Stimulated activated CD4-positive, alpha-beta T cell treated with anti-CD3 and anti-CD28 coated beads, TNF-alpha, amount 100 ng/mL, for 4 hours (primary cell): ENCODE data around the gene CRABP2.
A peak's percentile ranks its signal among the peaks of the same experiment; 100 is the strongest.

Source experiments
- DNase-seq, 3 experiments: peaks; one replicate each; pipeline ENCODE4 v3.0.0-alpha.2; 2020; ENCODE audit warnings: low read depth in 3 of 3

Gene CRABP2

DNA sequence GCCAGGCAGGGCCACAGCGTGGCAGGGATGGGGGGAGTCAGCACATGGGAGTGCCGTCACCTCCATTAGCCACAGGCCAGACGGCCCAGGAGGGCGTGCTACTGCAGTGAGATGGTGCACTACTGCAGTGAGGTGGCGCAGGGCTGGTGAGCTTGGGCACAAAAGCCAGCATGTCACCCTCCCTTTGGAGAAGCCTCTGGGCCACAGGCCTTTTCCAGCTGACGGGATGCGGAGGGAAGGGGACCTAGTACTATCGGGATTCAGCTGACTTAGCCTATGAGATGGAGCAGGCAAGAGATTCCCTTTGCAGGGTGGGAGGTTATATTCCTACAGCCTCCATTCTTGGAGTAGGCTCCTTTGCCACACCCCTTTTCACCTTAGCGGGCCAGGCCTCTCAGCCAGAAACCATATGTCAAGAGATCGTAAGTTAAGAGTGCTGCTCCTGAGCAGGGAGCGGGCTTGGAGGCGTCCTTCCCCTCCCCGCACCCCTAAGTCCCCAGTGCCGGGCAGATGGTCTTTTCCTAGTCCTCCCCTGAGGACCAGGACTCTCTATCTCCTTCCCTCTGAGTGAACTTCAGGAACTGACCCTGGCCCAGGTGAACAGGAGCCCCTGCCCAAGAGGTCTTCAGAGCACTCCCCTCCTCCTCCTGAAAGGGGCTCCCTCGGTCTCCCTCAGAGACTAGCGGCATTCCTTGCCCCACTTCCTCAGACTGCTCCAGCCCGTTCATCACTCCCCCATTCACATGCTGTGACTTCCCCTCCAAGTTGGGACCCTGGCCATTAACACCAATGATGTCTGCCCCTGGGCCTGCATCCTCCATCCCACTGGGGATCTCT lies 36.4 kb downstream of the CRABP2 start:
- no peak for DNase-seq

DNA sequence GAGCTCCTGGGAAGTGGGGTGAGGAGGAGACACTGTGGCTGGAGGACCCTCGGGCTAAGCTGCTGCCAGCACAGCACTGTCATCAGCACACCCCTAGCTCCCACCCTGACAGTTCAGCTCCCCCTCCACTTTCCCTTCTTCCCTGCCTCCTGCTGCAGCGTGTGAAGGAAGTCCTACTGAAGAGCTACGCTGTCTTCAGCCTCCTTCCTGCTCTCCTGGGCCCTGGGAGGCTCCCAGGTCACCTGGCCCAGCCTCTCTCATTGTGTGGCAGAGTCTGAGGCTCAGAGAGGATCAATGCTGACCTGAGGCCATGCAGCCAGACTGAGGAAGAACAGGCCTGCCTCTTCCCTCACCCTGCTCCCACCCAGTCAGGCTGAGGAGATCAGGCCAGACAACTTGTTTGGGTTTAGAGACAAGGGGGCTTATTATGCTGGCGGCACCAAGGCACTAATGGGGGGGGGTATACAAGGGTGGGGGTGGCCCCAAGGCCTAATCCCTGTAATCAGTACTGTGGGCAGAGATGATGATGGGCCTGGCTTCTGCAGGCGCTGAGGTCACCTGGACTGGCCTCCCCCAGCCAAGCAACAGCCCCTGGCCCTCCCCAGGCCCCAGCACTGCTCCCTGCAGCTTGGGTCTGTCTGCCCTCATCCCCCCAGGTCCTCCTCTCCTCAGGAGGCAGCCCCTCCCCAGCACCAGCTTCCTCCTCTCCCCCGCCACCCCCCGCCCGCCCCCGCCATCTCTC lies 37.2 kb downstream of the CRABP2 start:
- no peak for DNase-seq

DNA sequence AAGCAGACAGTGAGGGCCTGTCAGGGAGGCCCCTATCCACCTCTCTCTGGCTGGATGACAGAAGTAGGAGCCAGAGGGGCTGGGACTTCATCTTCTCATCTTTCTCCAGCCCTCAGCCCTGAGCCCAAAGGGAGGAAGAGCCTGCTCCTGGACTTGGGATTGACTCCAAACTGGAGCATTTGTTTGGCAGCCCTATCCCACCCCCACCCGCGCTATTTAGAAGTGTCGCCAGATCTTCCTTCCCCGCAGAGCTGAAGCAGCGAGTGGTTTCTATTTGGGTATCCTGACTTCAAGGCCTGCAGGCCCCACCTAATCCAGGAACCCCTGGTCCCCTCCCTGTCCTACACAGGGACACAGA lies 37.8 kb downstream of the CRABP2 start:
- no peak for DNase-seq

DNA sequence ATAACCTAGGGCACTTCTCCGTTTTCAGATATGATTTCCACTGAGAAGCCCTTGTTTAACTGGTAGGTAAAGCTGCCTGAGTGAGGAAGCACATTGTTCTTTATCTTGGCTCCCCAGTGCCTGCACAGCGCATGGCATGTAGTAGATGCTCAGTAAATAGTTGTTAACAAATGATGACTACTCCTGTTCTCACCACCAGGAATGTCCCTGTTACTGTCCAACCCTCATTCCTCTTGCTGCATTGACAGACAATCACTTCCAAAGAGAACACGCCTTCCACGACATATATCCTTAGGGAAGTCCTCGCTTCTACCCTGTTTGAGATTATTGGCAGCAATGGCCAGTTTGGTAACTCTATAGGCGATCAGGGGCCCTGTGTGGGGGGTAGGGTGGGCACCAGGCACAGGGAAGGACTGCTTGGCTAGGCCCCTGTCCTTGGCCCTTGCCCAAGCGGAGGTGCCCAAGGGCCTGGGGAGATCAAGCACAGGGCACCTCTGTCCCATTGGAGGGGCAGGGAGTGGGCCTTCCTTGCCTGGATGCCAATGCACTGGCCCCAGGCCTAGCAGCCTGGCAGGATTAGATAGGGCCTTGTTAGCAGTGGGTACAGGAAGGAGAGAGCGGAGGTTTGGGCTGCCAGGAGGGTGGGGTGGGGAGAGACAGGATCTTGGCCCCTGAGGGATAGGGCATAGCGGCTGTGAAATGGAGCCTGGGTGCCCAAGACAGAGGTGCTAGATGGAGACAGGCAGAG lies 38.3 kb downstream of the CRABP2 start:
- no peak for DNase-seq

DNA sequence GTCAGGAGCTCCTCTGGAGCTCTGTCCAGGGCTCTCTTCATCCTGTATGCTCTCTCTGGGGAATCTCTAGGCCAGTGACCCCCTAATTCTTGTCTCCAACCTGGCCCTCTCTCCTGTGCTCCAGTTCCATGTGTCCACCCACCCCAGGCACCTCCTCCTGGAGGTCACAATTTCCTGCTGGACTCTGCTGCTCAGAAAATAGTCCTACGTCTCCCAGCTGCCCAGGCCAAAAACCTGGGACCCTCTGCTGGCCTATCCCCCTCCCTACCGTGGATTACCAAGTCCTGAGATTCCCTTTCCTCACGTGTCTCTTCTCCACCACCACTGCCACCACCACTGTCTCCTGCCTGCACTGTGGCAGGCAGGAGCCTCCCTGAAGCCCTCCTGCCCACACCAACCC lies 39.8 kb downstream of the CRABP2 start:
- no peak for DNase-seq

DNA sequence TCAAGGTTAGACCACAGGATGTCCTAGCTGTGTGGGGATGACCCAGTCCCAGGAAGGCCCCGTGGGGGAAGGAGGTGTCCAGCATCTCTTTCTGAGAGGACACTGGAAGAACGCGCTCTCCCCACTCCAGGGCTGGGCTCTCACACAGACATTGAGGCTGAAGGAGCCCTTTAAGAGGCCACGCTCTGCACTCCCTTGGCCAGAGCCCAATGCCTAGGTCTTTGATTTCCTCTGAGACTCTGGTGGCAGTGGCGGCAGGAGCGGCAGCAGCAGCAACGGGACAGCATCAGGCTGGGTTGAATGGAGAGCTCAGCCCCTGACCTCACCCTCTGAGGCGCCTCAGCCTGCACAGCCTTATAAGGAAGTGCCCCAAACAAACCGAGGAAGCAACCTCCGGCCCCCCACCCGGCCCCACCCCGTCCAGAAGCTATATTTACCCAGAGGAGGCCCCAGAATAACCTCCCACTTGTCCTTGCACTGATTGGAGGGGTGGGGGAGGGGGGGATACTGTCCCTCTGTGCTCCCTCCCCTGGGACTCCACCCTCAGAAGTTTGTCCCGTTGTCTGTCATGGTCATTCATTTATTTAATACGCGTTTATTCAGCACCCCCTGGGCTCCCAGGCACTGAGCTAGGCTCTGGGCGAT lies 40.5 kb downstream of the CRABP2 start:
- DNase-seq: no peak

DNA sequence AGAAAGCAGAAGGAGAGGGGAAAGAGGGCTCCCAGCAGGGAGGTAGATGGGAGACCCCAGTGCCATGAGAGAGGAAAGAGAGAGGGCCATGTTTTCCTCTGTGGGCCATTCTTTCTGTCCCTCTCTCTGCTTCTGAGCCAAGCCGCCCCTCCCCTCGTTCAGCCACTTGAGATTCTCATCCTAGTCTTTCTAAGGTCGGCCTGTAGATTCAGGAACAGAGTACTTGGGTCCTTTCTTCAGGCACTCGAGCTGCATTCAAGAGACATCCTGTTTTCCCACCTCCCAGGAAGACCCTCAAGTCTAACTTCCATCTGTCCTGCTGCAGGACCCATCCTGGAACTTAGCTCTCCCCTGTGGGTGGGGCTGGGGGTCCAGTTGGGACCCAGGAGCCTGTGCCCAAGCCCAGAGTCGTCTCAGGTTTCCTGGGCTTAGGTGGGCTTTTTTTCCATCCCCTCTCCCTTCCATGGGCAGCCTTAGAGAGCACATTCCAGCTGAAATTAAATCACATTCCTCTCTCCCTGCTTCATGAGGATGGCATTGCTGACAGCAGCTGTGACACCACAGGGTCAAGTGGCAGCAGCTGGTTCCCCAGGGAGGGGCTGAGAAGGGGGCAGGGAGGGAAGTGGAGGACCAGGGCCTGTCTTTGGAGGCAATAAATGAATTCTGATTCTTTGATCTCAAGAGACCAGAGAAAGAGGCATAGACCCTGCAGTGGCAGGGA lies 41.2 kb downstream of the CRABP2 start:
- DNase-seq: no peak

DNA sequence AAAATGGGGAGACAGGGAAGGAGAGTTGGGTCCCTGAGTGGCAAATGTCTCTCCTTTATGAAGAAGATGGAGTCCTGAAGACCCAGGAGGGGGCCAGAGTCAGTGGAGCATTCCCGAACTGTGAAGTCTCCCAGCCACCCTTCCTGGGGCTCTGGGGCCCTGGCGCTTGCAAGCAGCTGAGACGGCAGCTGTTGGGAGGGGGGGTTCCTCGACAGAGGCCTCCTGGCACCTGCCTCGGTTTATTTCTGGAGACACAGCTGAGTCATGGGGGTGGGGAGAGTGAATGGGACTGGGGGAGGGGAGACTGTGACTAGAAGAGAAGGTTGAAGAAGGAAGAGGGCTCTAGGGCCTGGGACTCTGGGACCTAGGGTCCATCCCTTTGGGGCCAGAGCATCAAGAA lies 42.2 kb downstream of the CRABP2 start:
- no peak for DNase-seq

DNA sequence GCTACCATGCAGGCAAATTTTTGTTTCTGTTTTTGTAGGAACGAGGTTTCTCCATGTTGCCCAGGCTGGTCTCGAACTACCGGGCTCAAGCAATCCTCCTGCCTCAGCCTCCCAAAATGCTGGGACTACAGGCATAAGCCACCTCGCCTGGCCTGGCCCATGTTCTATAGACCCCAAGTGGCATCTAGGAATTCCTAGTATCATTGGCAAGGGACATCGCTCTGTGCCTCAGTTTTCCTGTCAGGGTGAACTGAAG lies 42.7 kb downstream of the CRABP2 start:
- DNase-seq: no peak

DNA sequence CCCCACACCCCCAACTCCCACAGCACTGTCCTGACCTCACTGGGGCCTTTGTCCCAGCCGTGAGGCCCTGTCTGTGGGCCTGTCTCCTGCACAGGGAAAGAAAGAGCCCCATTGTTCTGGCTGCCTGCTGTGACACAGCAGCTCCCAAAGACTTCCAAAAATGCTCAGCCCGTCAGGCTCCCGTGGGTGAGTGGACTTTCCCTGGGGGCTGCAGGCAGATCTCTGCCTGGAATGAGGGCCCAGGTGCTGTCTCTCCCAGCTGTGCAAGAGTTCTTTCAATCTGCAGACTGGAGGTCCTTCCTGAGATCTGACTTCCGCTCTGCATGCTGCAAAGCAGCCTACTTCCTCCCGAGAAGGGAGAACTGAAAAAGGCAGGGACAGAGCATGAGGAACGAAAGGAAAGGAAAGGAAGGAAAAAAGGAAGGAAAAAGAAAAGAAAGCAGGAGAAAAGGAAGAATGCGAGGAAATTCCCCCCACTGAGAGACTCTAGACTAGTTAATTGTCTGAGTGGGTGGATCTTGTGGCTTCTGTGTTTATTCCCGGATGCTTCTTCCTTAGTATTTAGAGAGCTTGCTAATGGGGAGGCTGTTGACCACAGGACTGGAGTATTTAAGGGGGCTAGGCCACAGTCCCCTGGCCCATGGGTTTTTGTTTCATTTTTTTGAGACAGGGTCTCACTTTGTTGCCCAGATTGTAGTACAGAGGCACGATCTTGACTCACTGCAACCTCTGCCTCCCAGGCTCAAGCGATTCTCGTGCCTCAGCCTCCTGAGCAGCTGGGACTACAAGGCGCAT lies 43.2 kb downstream of the CRABP2 start:
- DNase-seq: no peak

DNA sequence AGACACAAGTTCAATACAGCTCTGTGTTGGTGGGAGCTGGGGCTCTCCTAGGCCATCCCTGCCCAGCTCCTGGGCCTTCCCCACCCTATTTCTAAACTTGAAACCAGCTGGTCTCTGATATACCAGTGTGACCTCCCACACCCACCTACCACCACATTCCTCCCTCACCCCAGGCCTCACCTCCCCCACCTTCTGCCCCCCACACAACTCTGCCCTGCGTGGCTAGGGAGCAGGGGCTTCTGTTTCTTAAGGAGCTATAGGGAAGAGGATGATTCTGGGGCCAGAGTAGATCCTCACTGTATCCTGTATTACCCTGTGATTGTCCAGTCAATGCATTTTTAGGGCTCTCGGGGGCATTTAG lies 44.7 kb downstream of the CRABP2 start:
- no peak for DNase-seq

DNA sequence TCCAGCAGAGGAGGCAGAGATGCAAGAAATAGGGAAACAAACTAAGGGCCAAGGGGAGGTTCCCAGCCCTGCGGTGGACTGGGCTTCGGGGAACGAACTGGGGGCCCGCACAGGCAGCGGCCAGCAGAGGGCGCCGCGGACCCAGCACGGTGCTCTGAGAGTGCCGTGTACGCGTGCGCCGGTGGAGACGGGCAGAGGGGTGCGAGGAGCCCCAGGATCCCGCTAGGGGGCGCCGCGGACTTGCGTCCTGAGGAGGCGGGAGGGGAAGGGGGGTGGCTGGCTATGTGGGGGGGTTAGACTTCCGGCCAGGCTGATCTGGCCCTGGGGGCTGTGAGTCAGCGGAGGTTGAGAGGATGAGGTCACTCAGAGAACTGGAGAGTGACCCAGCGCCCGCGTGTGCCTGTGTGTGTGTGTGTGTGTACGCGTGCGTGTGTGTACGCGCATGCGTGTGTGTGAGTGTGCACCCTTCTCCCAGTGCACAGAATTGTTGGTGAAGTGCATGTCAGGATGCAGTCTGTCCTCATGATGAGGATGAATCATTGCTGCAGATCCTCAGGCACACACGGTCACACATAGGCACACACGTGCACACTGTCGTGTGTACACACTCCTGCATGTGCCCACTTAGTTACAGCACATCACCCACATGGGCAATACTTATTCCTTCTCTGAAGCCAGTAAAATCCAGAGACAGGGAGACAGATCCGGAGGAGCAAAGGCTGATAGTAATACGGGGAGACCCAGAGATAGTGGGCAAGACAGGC lies 45.2 kb downstream of the CRABP2 start:
- peak; percentile 78 to 89 (median 79) for DNase-seq

DNA sequence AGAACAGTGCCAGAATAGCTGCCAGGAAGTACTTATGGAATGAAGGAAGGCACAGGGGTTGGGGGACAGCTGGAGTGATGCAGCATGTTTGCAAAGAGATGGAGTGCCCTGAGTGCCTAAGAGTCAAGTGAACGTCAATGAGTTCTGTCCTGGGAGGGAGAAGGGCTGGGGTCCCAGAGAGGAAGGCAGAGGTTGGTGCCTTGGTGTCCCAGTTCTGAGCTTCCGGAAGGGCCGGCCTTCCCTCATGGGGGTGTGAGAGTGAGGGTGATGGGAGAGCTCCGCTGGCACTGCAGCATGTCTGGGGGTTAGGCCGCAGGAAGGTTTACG lies 45.8 kb downstream of the CRABP2 start:
- DNase-seq: no peak

DNA sequence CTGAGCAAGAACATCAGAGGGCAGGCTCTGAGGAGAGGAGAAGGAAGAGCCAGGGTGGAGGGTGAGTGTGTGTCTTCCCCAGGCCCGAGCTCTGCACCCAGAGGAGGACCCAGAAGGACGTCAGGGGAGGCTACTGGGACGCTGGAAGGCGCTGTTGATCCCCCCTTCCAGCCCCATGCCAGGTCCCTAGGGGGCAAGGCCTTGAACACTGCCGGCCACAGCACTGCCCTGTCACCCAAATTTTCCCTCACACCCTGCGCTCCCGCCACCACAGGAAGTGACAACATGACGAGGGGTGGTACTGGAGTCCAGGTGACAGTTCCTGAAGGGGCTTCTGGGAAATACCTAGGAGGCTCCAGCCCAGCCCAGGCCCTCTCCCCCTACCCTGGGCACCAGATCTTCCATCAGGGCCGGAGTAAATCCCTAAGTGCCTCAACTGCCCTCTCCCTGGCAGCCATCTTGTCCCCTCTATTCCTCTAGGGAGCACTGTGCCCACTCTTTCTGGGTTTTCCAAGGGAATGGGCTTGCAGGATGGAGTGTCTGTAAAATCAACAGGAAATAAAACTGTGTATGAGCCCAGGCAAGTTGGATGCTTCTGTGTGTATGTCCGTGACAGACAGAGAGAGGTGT lies 46.3 kb downstream of the CRABP2 start:
- no peak for DNase-seq

DNA sequence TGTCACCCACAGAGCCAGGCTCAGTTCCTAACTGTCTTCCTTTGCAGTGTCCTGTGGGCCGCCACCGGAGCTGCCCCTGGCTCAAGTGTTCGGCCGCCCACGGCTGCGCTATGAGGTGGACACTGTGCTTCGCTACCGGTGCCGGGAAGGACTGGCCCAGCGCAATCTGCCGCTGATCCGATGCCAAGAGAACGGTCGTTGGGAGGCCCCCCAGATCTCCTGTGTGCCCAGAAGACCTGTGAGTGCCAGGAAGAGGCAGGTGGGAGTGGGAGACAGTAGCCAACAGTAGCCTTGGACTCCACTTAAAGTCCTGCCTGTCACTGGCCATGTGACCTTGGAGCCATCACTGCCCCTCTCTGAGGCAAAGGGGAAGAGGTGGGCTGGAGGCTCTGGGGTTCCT lies 46.9 kb downstream of the CRABP2 start:
- DNase-seq: no peak

DNA sequence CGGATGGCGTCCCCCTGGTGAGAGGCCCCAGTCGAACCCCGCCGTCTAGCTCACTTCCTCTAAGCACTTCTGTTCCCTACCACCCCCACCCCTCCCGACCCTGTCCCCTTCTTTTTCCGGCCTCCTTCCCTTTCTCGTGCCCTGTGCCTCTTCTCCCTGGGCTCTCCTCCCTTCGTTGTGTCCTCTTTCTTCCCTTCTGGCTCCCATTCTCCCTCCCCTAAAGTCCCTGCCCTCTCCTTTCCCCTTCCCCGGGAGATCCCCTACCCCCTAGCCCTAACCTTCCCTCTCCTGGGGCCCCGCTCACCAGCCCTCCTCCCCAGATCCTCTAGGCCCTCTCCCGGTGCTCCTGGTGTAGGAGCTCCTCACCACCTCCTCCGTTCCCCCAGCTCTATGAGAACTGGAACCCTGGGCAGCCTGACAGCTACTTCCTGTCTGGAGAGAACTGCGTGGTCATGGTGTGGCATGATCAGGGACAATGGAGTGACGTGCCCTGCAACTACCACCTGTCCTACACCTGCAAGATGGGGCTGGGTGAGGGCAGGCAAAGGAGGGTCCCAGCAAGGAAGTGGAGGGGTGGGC lies 47.6 kb downstream of the CRABP2 start:
- DNase-seq: no peak

DNA sequence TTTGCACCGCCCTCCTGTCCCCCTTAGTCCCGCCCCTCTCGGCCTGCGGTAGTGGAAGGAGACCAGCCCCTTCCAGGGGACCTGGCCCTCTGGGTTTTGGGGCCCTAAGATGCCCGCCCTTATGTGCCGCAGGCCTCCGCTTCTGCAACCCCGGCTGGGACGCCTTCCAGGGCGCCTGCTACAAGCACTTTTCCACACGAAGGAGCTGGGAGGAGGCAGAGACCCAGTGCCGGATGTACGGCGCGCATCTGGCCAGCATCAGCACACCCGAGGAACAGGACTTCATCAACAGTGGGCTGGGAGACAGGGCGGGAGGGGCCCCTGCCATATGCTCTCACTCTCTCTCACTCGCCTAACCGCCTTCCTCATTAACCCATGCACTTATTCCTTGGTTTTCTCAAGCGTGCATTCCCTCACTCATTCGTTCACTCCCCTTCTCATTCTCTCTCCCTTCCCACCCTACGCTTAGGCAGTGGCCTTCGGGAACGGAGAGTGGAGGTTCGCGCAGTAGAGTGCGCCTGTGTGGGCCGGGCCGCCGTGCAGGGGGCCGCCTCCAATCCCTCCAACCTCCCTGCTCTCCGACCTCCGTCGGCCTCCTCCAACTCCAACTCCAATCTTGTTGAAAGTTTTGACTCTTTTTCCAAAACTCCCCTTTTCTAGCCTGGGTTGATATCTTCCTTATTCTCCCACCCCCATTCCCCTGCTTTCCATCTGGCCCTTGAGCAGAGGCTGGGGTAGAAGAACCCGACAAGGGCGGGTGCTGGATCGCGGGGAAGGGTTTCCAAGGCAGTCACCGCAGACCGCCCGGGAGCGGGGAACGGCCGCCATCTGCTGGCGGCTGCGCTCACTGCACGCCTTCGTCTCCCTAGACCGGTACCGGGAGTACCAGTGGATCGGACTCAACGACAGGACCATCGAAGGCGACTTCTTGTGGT lies 48.3 kb downstream of the CRABP2 start:
- peak; percentile 59 to 64 (median 61) for DNase-seq

DNA sequence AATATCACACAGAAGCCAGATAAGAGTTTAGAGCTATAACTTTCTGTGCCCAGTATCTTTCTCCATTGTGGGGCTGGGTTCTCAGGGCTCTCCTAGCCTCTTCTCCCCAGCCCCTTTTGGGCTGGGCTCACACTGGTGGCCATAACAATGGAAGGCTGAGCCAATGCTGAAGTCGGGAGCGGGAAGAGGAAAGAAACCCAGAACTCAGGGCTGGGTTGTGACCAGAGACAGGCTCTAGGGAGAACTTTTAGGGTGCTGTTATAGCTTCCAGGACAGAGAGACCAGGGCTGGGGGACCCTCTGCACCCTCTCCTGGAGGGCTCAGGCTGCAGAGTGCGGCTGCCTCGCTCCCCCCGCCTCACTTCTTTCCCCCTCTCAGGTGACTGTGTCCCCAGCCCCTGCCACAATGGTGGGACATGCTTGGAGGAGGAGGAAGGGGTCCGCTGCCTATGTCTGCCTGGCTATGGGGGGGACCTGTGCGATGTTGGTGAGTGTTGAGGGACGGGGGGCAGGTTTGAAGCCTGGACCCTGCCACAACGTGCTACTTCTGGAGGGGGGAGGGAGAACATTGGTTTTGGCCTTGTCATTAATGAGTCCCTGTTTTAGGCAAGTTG lies 49.4 kb downstream of the CRABP2 start:
- DNase-seq: no peak
